ENCODE measurements around the gene TNFRSF8.

TNFRSF8 gene

GRCh38 chr1:12146343-12147112 lies 83.4 kb downstream of the TNFRSF8 start:
- H3K4me2 ChIP-seq (ENCODE audit: low read length): no peak overlapping the region
- peaks cover 82% of the 10 kb centered on the region for H3K4me1 ChIP-seq (ENCODE audit: control insufficient read depth, low read length)
- H3K79me2 ChIP-seq (ENCODE audit: control insufficient read depth, low read length): no peaks in the 10 kb centered on the region
- H3F3A ChIP-seq (ENCODE audit: control insufficient read depth, insufficient read depth): peaks cover 26% of the 10 kb centered on the region
- no peak overlapping the region for H3K4me3 ChIP-seq (ENCODE audit: low read length)
- TF ChIP-seq EZH2phosphoT487 (IDR thresholded peaks at IDR 0.05; ENCODE audit: borderline replicate concordance, low read length) (no peak), CTCF (IDR thresholded peaks at IDR 0.05; ENCODE audit: low read depth, low read length, poor library complexity, severe bottlenecking) (no peak)
- H3K36me3 ChIP-seq (ENCODE audit: control insufficient read depth, low read length): no peaks in the 10 kb centered on the region; the same call in 1 of the 2 replicates
- H3K27me3 ChIP-seq (ENCODE audit: control insufficient read depth, low read length): no peaks in the 10 kb centered on the region
- H3K9me2 ChIP-seq (replicated peaks; ENCODE audit: control insufficient read depth, low read length): no peaks in the 10 kb centered on the region
- H4K20me1 ChIP-seq (ENCODE audit: control insufficient read depth, insufficient read depth, low read depth, low read length): no peaks in the 10 kb centered on the region
- no peak overlapping the region for H3K27ac ChIP-seq (ENCODE audit: low read depth, low read length)
- H3K9me3 ChIP-seq (ENCODE audit: control insufficient read depth, insufficient read depth, low read length): peaks cover 3% of the 10 kb centered on the region; the same call in 1 of the 2 replicates

- Histone ChIP-seq H3K27ac (ENCODE audit: low read depth, low read length) (no peak overlapping the region), H3K36me3 (ENCODE audit: control insufficient read depth, low read length) (no peaks in the 10 kb centered on the region; the same call in 1 of the 2 replicates), H3K27me3 (ENCODE audit: control insufficient read depth, low read length) (no peaks in the 10 kb centered on the region), H3K4me3 (ENCODE audit: low read length) (no peak overlapping the region), H3K9me2 (replicated peaks; ENCODE audit: control insufficient read depth, low read length) (no peaks in the 10 kb centered on the region), H3K4me2 (ENCODE audit: low read length) (no peak overlapping the region), H3K79me2 (ENCODE audit: control insufficient read depth, low read length) (no peaks in the 10 kb centered on the region), H3F3A (ENCODE audit: control insufficient read depth, insufficient read depth) (peaks cover 31% of the 10 kb centered on the region), H3K9me3 (ENCODE audit: control insufficient read depth, insufficient read depth, low read length) (peaks cover 3% of the 10 kb centered on the region; the same call in 1 of the 2 replicates), H3K4me1 (ENCODE audit: control insufficient read depth, low read length) (peaks cover 90% of the 10 kb centered on the region), H4K20me1 (ENCODE audit: control insufficient read depth, insufficient read depth, low read depth, low read length) (no peaks in the 10 kb centered on the region)
- TF ChIP-seq EZH2phosphoT487 (IDR thresholded peaks at IDR 0.05; ENCODE audit: borderline replicate concordance, low read length): no peak
Measured at GRCh38 chr1:12147201-12147701, 84.1 kb downstream of the TNFRSF8 start.

GRCh38 chr1:12148160-12148957 lies 85.3 kb downstream of the TNFRSF8 start:
- H3K27ac ChIP-seq (ENCODE audit: low read depth, low read length): peak overlapping the region; percentile 97
- H3K4me2 ChIP-seq (ENCODE audit: low read length): peak overlapping the region; percentile 83
- peaks cover 94% of the 10 kb centered on the region for H3K4me1 ChIP-seq (ENCODE audit: control insufficient read depth, low read length)
- peaks cover 3% of the 10 kb centered on the region; the same call in 1 of the 2 replicates for H3K9me3 ChIP-seq (ENCODE audit: control insufficient read depth, insufficient read depth, low read length)
- H3K4me3 ChIP-seq (ENCODE audit: low read length): peak overlapping the region; percentile 66
- no peaks in the 10 kb centered on the region for H3K79me2 ChIP-seq (ENCODE audit: control insufficient read depth, low read length)
- H3F3A ChIP-seq (ENCODE audit: control insufficient read depth, insufficient read depth): peaks cover 35% of the 10 kb centered on the region
- H4K20me1 ChIP-seq (ENCODE audit: control insufficient read depth, insufficient read depth, low read depth, low read length): no peaks in the 10 kb centered on the region
- no peaks in the 10 kb centered on the region for H3K9me2 ChIP-seq (replicated peaks; ENCODE audit: control insufficient read depth, low read length)
- H3K27me3 ChIP-seq (ENCODE audit: control insufficient read depth, low read length): no peaks in the 10 kb centered on the region
- TF ChIP-seq CTCF (IDR thresholded peaks at IDR 0.05; ENCODE audit: low read depth, low read length, poor library complexity, severe bottlenecking) (no peak), EZH2phosphoT487 (IDR thresholded peaks at IDR 0.05; ENCODE audit: borderline replicate concordance, low read length) (no peak)
- no peaks in the 10 kb centered on the region; the same call in 1 of the 2 replicates for H3K36me3 ChIP-seq (ENCODE audit: control insufficient read depth, low read length)
